ENCODE data around the gene PRKAR2A. TPM values are rescaled to one million over a fixed set of nuclear protein-coding genes. Genes with fewer than 3 reads are reported as not detected.

PRKAR2A gene
- total and polyA plus RNA-seq, 10 of the 15 experiments (the other 5 are each of a cell fraction or from before 2014, with no cell fraction given): 9.8 to 46.2 (median 13.2) TPM

DNA sequence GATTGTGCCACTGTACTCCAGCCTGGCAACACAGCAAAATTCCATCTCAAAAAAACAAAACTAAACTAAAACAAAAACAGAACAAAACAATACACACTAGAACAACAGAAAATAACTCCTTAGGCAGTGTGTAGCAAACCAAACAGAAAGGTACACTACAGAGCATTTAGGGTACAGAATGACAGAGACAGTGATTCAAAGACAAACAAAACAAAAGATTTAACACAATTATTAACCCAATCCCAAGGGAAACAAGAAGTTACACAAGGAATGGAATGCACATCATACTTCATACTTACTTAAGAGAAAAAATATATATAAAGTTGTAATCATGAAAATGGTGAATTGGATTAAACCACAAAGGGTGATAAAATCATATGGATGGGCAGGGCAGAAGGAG, 38.1 kb upstream of the PRKAR2A start (continued):
- TF ChIP-seq SMC3 (IDR thresholded peaks at IDR 0.05; ENCODE audit: borderline replicate concordance, low read length) (no peak), IKZF1 (conservative IDR thresholded peaks at IDR 0.05) (no peak)

DNA sequence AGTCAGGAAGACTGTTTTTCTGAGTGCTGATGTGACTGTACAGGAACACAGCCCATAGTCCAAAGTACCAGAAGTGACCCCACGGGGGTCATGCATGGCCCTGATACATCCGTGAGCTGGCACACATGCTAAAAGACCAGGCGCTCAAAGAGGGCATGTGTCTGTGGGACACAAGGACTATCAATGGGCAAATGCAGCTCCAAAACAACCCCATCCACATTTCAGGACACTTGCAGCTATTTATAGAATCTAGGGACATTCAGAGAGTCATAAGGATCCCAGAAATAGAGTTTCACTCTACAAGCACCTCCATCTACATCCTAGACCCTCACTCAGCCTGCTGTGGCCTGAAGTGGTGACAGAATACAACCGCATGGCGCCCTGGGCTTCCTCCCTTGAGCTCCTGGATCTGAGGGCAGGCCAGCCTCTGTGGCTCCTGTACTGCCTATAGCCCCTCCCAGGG, 34.0 kb upstream of the PRKAR2A start:
- Histone ChIP-seq H2AFZ (ENCODE audit: control insufficient read depth, low read depth, low read length) (no peak overlapping the region), H3K4me1 (ENCODE audit: control insufficient read depth, insufficient read depth, low read length) (peaks cover 14% of the 10 kb centered on the region), H3K9ac (ENCODE audit: control insufficient read depth, insufficient read depth, low read length) (no peak overlapping the region), H3K9me3 (replicated peaks; ENCODE audit: control insufficient read depth, insufficient read depth, low read length) (no peaks in the 10 kb centered on the region), H3K36me3 (ENCODE audit: control insufficient read depth in 2 of 2, insufficient read depth in 2 of 2, low read length in 1 of 2) (peaks cover 0 to 3% of the 10 kb centered on the region in 2 experiments; a peak in 1 of 4 replicates), H3K27ac (ENCODE audit: control insufficient read depth, insufficient read depth) (no peak overlapping the region), H4K20me1 (ENCODE audit: control insufficient read depth, insufficient read depth) (no peaks in the 10 kb centered on the region), H3K4me2 (ENCODE audit: control insufficient read depth, insufficient read depth) (no peak overlapping the region), H3K79me2 (ENCODE audit: control insufficient read depth, insufficient read depth, low read length) (no peaks in the 10 kb centered on the region), H3K27me3 (replicated peaks in 1 of 2; ENCODE audit: control insufficient read depth in 2 of 2, insufficient read depth in 2 of 2, low read length in 1 of 2) (no peaks in the 10 kb centered on the region), H3K4me3 (no peak overlapping the region)
- ChIA-PET CTCF (no interaction called here), RAD21 (ENCODE audit: unreplicated experiment) (interaction anchor here (0.9 to 2.3 kb wide), 2 partner anchors 16 to 17 kb away, joined by 3 to 5 read pairs; partner anchors contain the start of gene SLC25A20), POLR2A (interaction anchor here (0.5 kb wide), 1 partner anchor 48 kb away, joined by 5 read pairs; no protein-coding TSS in a partner anchor), SMC1A (ENCODE audit: uncharacterized antibody, unreplicated experiment) (interaction anchor here (0.6 to 1.4 kb wide), 3 partner anchors 25 to 394 kb away, joined by 3 read pairs; no protein-coding TSS in a partner anchor)
- in situ Hi-C loops (cut with MboI) (no loop called here), intact Hi-C loops (cut with micrococcal nuclease; ENCODE audit: unreplicated experiment) (no loop called here)
- BruUV-seq (replicated peaks): no TSS peak
- DNase-seq (ENCODE audit: low read depth, low spot score) (no peak), FAIRE-seq (no peak), ATAC-seq (no peak)
- WGBS (ENCODE audit: insufficient coverage, insufficient replicate concordance, low lambda C conversion rate, missing lambda C conversion rate): 93% methylated on average over 5 of the region's 5 CpGs
- TF ChIP-seq TARDBP (IDR thresholded peaks at IDR 0.05; ENCODE audit: borderline replicate concordance) (no peak), ZNF384 (IDR thresholded peaks at IDR 0.05; ENCODE audit: borderline replicate concordance, low read depth, low read length) (no peak), HCFC1 (IDR thresholded peaks at IDR 0.05; ENCODE audit: low read length) (no peak), MEF2A (IDR thresholded peaks at IDR 0.05; ENCODE audit: insufficient read depth, low read depth, low read length) (no peak), RAD51 (IDR thresholded peaks at IDR 0.05) (no peak), CBX5 (IDR thresholded peaks at IDR 0.05; ENCODE audit: low read depth) (no peak), TCF7 (IDR thresholded peaks at IDR 0.05; ENCODE audit: borderline replicate concordance) (no peak), KLF5 (IDR thresholded peaks at IDR 0.05; ENCODE audit: partially characterized antibody) (no peak), EP300 (IDR thresholded peaks at IDR 0.05; ENCODE audit: borderline replicate concordance in 1 of 2, control insufficient read depth in 1 of 2, low read depth in 2 of 2, low read length in 2 of 2) (no peak), ZNF622 (IDR thresholded peaks at IDR 0.05) (no peak), CHD1 (IDR thresholded peaks at IDR 0.05; ENCODE audit: low read depth, low read length) (no peak), SMAD1 (IDR thresholded peaks at IDR 0.05; ENCODE audit: low read depth, partially characterized antibody) (no peak)
- TF ChIP-seq, protein P1, sequence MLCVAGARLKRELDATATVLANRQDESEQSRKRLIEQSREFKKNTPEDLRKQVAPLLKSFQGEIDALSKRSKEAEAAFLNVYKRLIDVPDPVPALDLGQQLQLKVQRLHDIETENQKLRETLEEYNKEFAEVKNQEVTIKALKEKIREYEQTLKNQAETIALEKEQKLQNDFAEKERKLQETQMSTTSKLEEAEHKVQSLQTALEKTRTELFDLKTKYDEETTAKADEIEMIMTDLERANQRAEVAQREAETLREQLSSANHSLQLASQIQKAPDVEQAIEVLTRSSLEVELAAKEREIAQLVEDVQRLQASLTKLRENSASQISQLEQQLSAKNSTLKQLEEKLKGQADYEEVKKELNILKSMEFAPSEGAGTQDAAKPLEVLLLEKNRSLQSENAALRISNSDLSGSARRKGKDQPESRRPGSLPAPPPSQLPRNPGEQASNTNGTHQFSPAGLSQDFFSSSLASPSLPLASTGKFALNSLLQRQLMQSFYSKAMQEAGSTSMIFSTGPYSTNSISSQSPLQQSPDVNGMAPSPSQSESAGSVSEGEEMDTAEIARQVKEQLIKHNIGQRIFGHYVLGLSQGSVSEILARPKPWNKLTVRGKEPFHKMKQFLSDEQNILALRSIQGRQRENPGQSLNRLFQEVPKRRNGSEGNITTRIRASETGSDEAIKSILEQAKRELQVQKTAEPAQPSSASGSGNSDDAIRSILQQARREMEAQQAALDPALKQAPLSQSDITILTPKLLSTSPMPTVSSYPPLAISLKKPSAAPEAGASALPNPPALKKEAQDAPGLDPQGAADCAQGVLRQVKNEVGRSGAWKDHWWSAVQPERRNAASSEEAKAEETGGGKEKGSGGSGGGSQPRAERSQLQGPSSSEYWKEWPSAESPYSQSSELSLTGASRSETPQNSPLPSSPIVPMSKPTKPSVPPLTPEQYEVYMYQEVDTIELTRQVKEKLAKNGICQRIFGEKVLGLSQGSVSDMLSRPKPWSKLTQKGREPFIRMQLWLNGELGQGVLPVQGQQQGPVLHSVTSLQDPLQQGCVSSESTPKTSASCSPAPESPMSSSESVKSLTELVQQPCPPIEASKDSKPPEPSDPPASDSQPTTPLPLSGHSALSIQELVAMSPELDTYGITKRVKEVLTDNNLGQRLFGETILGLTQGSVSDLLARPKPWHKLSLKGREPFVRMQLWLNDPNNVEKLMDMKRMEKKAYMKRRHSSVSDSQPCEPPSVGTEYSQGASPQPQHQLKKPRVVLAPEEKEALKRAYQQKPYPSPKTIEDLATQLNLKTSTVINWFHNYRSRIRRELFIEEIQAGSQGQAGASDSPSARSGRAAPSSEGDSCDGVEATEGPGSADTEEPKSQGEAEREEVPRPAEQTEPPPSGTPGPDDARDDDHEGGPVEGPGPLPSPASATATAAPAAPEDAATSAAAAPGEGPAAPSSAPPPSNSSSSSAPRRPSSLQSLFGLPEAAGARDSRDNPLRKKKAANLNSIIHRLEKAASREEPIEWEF (IDR thresholded peaks at IDR 0.05; ENCODE audit: insufficient replicate concordance, low read depth, low read length): no peak
- TF ChIP-seq, protein P2, sequence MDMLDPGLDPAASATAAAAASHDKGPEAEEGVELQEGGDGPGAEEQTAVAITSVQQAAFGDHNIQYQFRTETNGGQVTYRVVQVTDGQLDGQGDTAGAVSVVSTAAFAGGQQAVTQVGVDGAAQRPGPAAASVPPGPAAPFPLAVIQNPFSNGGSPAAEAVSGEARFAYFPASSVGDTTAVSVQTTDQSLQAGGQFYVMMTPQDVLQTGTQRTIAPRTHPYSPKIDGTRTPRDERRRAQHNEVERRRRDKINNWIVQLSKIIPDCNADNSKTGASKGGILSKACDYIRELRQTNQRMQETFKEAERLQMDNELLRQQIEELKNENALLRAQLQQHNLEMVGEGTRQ (IDR thresholded peaks at IDR 0.05; ENCODE audit: borderline replicate concordance, low read depth, low read length): no peak
